IMR-90 (cell line): ENCODE measurements around the gene PACSIN2. TPM values are rescaled to one million over a fixed set of nuclear protein-coding genes. Genes with fewer than 3 reads are reported as not detected.

Source experiments
- ATAC-seq: fragments of 200-7000 bp; cut with Tn5 transposase; 2 replicates; pipeline ENCODE4 v1.9.1; 2020; ENCODE audit warnings: low read depth, mild to moderate bottlenecking, moderate library complexity
- BruUV-seq: library from RNA; stranded (reverse); fragments of 400-500 nt; replicated peaks from 2 replicates; lab custom pipeline; 2021; lab: Mats Ljungman, UMichigan
- CTCF ChIA-PET: fragments of 300-600 bp; formaldehyde crosslinking; extraction: SDS; loops from one replicate; lab custom pipeline; 2021; ENCODE audit warnings: antibody characterized with exemption; lab: Yijun Ruan, JAX
- POLR2A ChIA-PET: fragments of 300-600 bp; sonication (Branson Sonifier 250); formaldehyde crosslinking; loops from one replicate; lab custom pipeline; 2022; ENCODE audit warnings: antibody characterized with exemption; ENCODE audit not compliant: unreplicated experiment; lab: Charles Lee
- DNase-seq: peaks from one replicate; pipeline ENCODE4 v3.0.0; 2013
- H2AFZ ChIP-seq: replicated peaks from 2 replicates; pipeline ENCODE3; 2013; ENCODE audit warnings: low read length, mild to moderate bottlenecking; ENCODE audit not compliant: poor library complexity
- H2AK5ac ChIP-seq: 2 replicates; pipeline ENCODE4 v1.6.1; 2013; ENCODE audit warnings: low read depth, low read length, inconsistent platforms
- H2AK9ac ChIP-seq: replicated peaks from 2 replicates; pipeline ENCODE3; 2013; ENCODE audit warnings: mild to moderate bottlenecking, low read depth, low read length, moderate library complexity; ENCODE audit not compliant: poor library complexity
- H2BK120ac ChIP-seq: 2 replicates; pipeline ENCODE4 v1.6.1; 2013; ENCODE audit warnings: low read depth, low read length, inconsistent platforms
- H2BK15ac ChIP-seq: 3 replicates; pipeline ENCODE4 v1.6.1; 2013; ENCODE audit warnings: low read depth, low read length, inconsistent platforms
- H2BK20ac ChIP-seq: 2 replicates; pipeline ENCODE4 v1.6.1; 2013; ENCODE audit warnings: low read depth, mild to moderate bottlenecking, inconsistent platforms, low read length, moderate library complexity
- H2BK5ac ChIP-seq: 2 replicates; pipeline ENCODE4 v1.6.1; 2013; ENCODE audit warnings: mild to moderate bottlenecking, low read depth, low read length, inconsistent platforms; ENCODE audit not compliant: poor library complexity, severe bottlenecking
- H3K14ac ChIP-seq: replicated peaks from 2 replicates; pipeline ENCODE4 v1.6.1; 2013; ENCODE audit warnings: low read depth, low read length, inconsistent platforms
- H3K18ac ChIP-seq: 2 replicates; pipeline ENCODE4 v1.6.1; 2013; ENCODE audit warnings: low read depth, low read length, control low read depth
- H3K23ac ChIP-seq: 2 replicates; pipeline ENCODE4 v1.6.1; 2013; ENCODE audit warnings: low read depth, low read length, inconsistent platforms
- H3K27ac ChIP-seq: 2 replicates; pipeline ENCODE4 v1.5.1; 2013; ENCODE audit warnings: mild to moderate bottlenecking, control low read depth, low read length; ENCODE audit not compliant: insufficient read depth
- H3K27me3 ChIP-seq: 2 replicates; pipeline ENCODE4 v1.6.1; 2013; ENCODE audit warnings: low read length; ENCODE audit not compliant: control insufficient read depth, insufficient read depth
- H3K36me3 ChIP-seq: 2 replicates; pipeline ENCODE4 v1.6.1; 2013; ENCODE audit warnings: low read length, mixed read lengths; ENCODE audit not compliant: control insufficient read depth, insufficient read depth
- H3K4ac ChIP-seq: 2 replicates; pipeline ENCODE4 v1.6.1; 2013; ENCODE audit warnings: low read depth, low read length, inconsistent platforms
- H3K4me1 ChIP-seq: 2 replicates; pipeline ENCODE4 v1.6.1; 2013; ENCODE audit warnings: low read length, mixed read lengths; ENCODE audit not compliant: control insufficient read depth, insufficient read depth
- H3K4me2 ChIP-seq: 2 replicates; pipeline ENCODE4 v1.6.1; 2013; ENCODE audit warnings: low read depth, mild to moderate bottlenecking, control low read depth, low read length, moderate library complexity
- H3K4me3 ChIP-seq: 2 replicates; pipeline ENCODE4 v1.5.1; 2013; ENCODE audit warnings: low read depth, mild to moderate bottlenecking, control low read depth, low read length, moderate library complexity; ENCODE audit not compliant: insufficient read depth
- H3K56ac ChIP-seq: 2 replicates; pipeline ENCODE4 v1.6.1; 2013; ENCODE audit warnings: low read length, inconsistent platforms; ENCODE audit not compliant: insufficient read depth; ENCODE audit errors: extremely low read depth
- H3K79me1 ChIP-seq, 2 experiments: 2 replicates each; pipeline ENCODE4 v1.6.1; 2013; ENCODE audit warnings: low read length in 2 of 2, inconsistent platforms in 1 of 2, low read depth in 1 of 2
- H3K9ac ChIP-seq: 2 replicates; pipeline ENCODE4 v1.6.1; 2013; ENCODE audit warnings: low read depth, low read length, control low read depth
- H3K9me1 ChIP-seq: 2 replicates; pipeline ENCODE4 v1.6.1; 2013; ENCODE audit warnings: low read length, inconsistent platforms; ENCODE audit not compliant: insufficient read depth
- H3K9me3 ChIP-seq: 2 replicates; pipeline ENCODE4 v1.6.1; 2013; ENCODE audit warnings: low read length; ENCODE audit not compliant: control insufficient read depth, insufficient read depth
- H4K20me1 ChIP-seq: 2 replicates; pipeline ENCODE4 v1.6.1; 2013; ENCODE audit warnings: low read length, inconsistent platforms; ENCODE audit not compliant: insufficient read depth
- H4K5ac ChIP-seq: 2 replicates; pipeline ENCODE4 v1.6.1; 2013; ENCODE audit warnings: mild to moderate bottlenecking, low read depth, low read length, control low read depth
- H4K8ac ChIP-seq, 2 experiments: 2 replicates each; pipeline ENCODE4 v1.6.1; 2013; ENCODE audit warnings: low read depth in 2 of 2, low read length in 2 of 2, control low read depth in 1 of 2, inconsistent platforms in 1 of 2
- H4K91ac ChIP-seq: 2 replicates; pipeline ENCODE4 v1.6.1; 2013; ENCODE audit warnings: low read depth, low read length, inconsistent platforms; ENCODE audit not compliant: insufficient read depth
- CEBPB ChIP-seq: IDR thresholded peaks from 2 replicates; pipeline ENCODE4 v1.6.1; 2012; ENCODE audit warnings: low read depth, low read length, improper control_type of control experiment
- MAZ ChIP-seq: IDR thresholded peaks from 2 replicates; pipeline ENCODE4 v1.6.1; 2012; ENCODE audit warnings: low read depth, mild to moderate bottlenecking, low read length, improper control_type of control experiment, moderate library complexity, borderline replicate concordance
- MXI1 ChIP-seq: IDR thresholded peaks from 2 replicates; pipeline ENCODE4 v1.6.1; 2012; ENCODE audit warnings: low read depth, mild to moderate bottlenecking, low read length, moderate library complexity, borderline replicate concordance
- RFX5 ChIP-seq: IDR thresholded peaks from 2 replicates; pipeline ENCODE4 v1.8.0; 2012; ENCODE audit warnings: low read depth, mild to moderate bottlenecking, low read length, moderate library complexity
- WGBS, 2 experiments: methylation state at CpG; one replicate each; pipeline versions ENCODE4 v1.1.5 to v1.1.7; 2013; ENCODE audit warnings: missing lambda C conversion rate in 2 of 2; ENCODE audit not compliant: insufficient read length in 1 of 2; ENCODE audit errors: extremely low coverage in 2 of 2; 5-methylcytosine and 5-hydroxymethylcytosine counted together
- dilution Hi-C: fragments of 300-500 bp; cut with HindIII; formaldehyde crosslinking; loops from one replicate; pipeline ENCODE4 v1.14.3; 2018; ENCODE audit warnings: low sequenced_read_pairs; ENCODE audit not compliant: unreplicated experiment
- in situ Hi-C: fragments of 300-500 bp; cut with MboI; formaldehyde crosslinking; loops from 3 replicates; pipeline ENCODE4 v1.14.3; 2019; ENCODE audit warnings: low sequenced_read_pairs, inconsistent platforms, mixed read lengths
- intact Hi-C: fragments of 100-400 bp; cut with micrococcal nuclease; formaldehyde crosslinking; loops from 2 replicates; pipeline ENCODE4 v1.10.0; 2022
- polyA plus RNA-seq, 3 experiments: library from polyadenylated mRNA; depleted of rRNA; stranded (reverse); fragments of >200 nt; gene quantifications; 2 replicates each; pipeline ENCODE4 v1.2.3, GENCODE V29; 2012; ENCODE audit warnings: low replicate concordance in 1 of 3
- total RNA-seq: library from RNA; depleted of rRNA; stranded (reverse); fragments of >200 nt; gene quantifications from 2 replicates; pipeline ENCODE4 v1.2.3, GENCODE V29; 2012
- TF ChIP-seq, protein P1 (sequence below): conservative IDR thresholded peaks from 2 replicates; pipeline ENCODE4 v1.5.1; 2012; ENCODE audit warnings: mild to moderate bottlenecking, low read depth, low read length, improper control_type of control experiment
- TF ChIP-seq, protein P2 (sequence below): fragments of 150-350 bp; IDR thresholded peaks from 2 replicates; pipeline ENCODE4 v1.6.1; 2017; ENCODE audit warnings: mild to moderate bottlenecking, antibody characterized with exemption, low read length, low read depth
- TF ChIP-seq, protein P3 (sequence below): fragments of 150-350 bp; IDR thresholded peaks from 2 replicates; pipeline ENCODE4 v1.6.1; 2016; ENCODE audit warnings: low read depth, mild to moderate bottlenecking, low read length, moderate library complexity, borderline replicate concordance

Gene PACSIN2
- total and polyA plus RNA-seq, 2 of the 4 experiments (the other 2 are of a cell fraction): 85.0 to 118 TPM

DNA sequence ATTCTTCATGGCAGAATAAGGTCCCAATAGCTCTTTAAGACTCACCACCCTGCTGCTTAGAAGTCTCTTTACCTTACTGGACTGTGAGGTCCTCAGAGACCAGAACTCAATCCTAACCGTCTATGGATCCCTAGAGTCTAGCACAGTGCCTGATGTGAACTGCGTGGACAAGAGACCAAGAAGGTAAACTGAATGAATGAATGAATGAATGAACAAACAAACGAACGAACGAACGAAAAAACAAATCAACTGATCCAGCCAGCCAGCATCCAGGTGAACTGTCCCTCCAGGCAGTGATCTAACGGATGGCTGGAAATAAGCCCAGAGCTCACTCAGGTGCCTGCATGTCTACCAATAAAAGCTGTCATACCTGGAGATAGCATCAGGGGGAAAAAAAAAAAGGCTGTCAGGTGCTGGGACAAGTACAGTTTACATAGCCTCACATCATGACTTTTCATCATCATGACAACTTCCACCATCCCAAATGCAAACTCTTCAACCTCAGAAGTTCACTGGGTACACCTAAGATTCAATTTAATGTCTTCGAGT lies 59.8 kb downstream of the PACSIN2 start:
- Histone ChIP-seq H4K8ac (no peak overlapping the region), H2AFZ (no peak overlapping the region), H3K36me3 (no peaks in the 10 kb centered on the region), H3K27ac (no peak overlapping the region), H4K20me1 (peaks cover 39% of the 10 kb centered on the region), H2BK15ac (no peak overlapping the region), H3K4me3 (no peak overlapping the region), H2AK5ac (no peak overlapping the region), H2BK20ac (no peak overlapping the region), H4K5ac (no peak overlapping the region), H3K27me3 (no peaks in the 10 kb centered on the region), H3K9ac (no peak overlapping the region), H3K56ac (no peak overlapping the region), H2BK5ac (no peak overlapping the region), H3K23ac (no peak overlapping the region), H3K4ac (no peak overlapping the region), H4K91ac (no peak overlapping the region), H3K14ac (no peak overlapping the region), H2BK120ac (no peak overlapping the region), H3K79me1 (peaks cover 45 to 87% of the 10 kb centered on the region in 2 experiments), H2AK9ac (no peak overlapping the region), H3K4me2 (no peak overlapping the region), H3K9me3 (no peaks in the 10 kb centered on the region), H3K4me1 (peaks cover 12% of the 10 kb centered on the region), H3K18ac (no peak overlapping the region), H3K9me1 (peaks cover 19% of the 10 kb centered on the region)
- DNase-seq: no peak
- ChIA-PET CTCF (interaction anchor here (0.7 kb wide), 1 partner anchor 15 kb away, joined by 3 read pairs; no protein-coding TSS in a partner anchor), POLR2A (no interaction called here)
- in situ Hi-C loops: no loop called here
- no peak for ATAC-seq
- dilution Hi-C loops: no loop called here
- BruUV-seq: no TSS peak
- intact Hi-C loops: no loop called here
- no CpG with 5 or more reads among the region's 8 CpGs for WGBS, 2 experiments
- no peak for TF ChIP-seq CEBPB
- no peak for TF ChIP-seq RFX5
- TF ChIP-seq, protein P1, sequence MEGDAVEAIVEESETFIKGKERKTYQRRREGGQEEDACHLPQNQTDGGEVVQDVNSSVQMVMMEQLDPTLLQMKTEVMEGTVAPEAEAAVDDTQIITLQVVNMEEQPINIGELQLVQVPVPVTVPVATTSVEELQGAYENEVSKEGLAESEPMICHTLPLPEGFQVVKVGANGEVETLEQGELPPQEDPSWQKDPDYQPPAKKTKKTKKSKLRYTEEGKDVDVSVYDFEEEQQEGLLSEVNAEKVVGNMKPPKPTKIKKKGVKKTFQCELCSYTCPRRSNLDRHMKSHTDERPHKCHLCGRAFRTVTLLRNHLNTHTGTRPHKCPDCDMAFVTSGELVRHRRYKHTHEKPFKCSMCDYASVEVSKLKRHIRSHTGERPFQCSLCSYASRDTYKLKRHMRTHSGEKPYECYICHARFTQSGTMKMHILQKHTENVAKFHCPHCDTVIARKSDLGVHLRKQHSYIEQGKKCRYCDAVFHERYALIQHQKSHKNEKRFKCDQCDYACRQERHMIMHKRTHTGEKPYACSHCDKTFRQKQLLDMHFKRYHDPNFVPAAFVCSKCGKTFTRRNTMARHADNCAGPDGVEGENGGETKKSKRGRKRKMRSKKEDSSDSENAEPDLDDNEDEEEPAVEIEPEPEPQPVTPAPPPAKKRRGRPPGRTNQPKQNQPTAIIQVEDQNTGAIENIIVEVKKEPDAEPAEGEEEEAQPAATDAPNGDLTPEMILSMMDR: no peak
- TF ChIP-seq, protein P2, sequence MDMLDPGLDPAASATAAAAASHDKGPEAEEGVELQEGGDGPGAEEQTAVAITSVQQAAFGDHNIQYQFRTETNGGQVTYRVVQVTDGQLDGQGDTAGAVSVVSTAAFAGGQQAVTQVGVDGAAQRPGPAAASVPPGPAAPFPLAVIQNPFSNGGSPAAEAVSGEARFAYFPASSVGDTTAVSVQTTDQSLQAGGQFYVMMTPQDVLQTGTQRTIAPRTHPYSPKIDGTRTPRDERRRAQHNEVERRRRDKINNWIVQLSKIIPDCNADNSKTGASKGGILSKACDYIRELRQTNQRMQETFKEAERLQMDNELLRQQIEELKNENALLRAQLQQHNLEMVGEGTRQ: no peak
- no peak for TF ChIP-seq MAZ
- no peak for TF ChIP-seq MXI1
- TF ChIP-seq, protein P3, sequence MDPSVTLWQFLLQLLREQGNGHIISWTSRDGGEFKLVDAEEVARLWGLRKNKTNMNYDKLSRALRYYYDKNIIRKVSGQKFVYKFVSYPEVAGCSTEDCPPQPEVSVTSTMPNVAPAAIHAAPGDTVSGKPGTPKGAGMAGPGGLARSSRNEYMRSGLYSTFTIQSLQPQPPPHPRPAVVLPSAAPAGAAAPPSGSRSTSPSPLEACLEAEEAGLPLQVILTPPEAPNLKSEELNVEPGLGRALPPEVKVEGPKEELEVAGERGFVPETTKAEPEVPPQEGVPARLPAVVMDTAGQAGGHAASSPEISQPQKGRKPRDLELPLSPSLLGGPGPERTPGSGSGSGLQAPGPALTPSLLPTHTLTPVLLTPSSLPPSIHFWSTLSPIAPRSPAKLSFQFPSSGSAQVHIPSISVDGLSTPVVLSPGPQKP: no peak
